Ishikawa (cell line): Measurements from ENCODE around the gene RNASEH2A.

Experiments
- CEBPB ChIP-seq: IDR thresholded peaks from 2 replicates; pipeline ENCODE4 v1.6.1; 2012
- CREB1 ChIP-seq: IDR thresholded peaks from 2 replicates; pipeline ENCODE4 v1.6.1; 2012; ENCODE audit warnings: low read depth
- EGR1 ChIP-seq: IDR thresholded peaks from 2 replicates; pipeline ENCODE4 v1.6.1; 2012
- EP300 ChIP-seq: IDR thresholded peaks from 2 replicates; pipeline ENCODE4 v1.6.1; 2012; ENCODE audit warnings: borderline replicate concordance
- FOXM1 ChIP-seq: IDR thresholded peaks from 2 replicates; pipeline ENCODE4 v1.6.1; 2012; ENCODE audit warnings: low read depth, borderline replicate concordance
- MAX ChIP-seq: IDR thresholded peaks from 2 replicates; pipeline ENCODE4 v1.6.1; 2012
- NFIC ChIP-seq: IDR thresholded peaks from 2 replicates; pipeline ENCODE4 v1.6.1; 2012
- RAD21 ChIP-seq: IDR thresholded peaks from 2 replicates; pipeline ENCODE4 v1.6.1; 2012; ENCODE audit warnings: low read depth
- REST ChIP-seq: IDR thresholded peaks from 2 replicates; pipeline ENCODE4 v1.6.1; 2012; ENCODE audit warnings: low read depth, mild to moderate bottlenecking
- TAF1 ChIP-seq: IDR thresholded peaks from 2 replicates; pipeline ENCODE4 v1.6.1; 2012; ENCODE audit warnings: low read depth, mild to moderate bottlenecking
- TCF12 ChIP-seq: IDR thresholded peaks from 2 replicates; pipeline ENCODE4 v1.6.1; 2012; ENCODE audit warnings: low read depth
- TEAD4 ChIP-seq: IDR thresholded peaks from 2 replicates; pipeline ENCODE4 v1.6.1; 2012
- YY1 ChIP-seq: IDR thresholded peaks from 2 replicates; pipeline ENCODE4 v1.6.1; 2012; ENCODE audit warnings: low read depth
- ZBTB7A ChIP-seq: IDR thresholded peaks from 2 replicates; pipeline ENCODE4 v1.6.1; 2012; ENCODE audit warnings: low read depth
- TF ChIP-seq, protein P1 (sequence below): IDR thresholded peaks from 2 replicates; pipeline ENCODE4 v1.6.1; 2012

The RNASEH2A gene

GRCh38 chr19:12801466-12802266 lies 4.7 kb upstream of the RNASEH2A start, which contains the start of the genes PRDX2 and THSD8:
Gene PRDX2 (minus strand): TSS chr19:12801800. CDS start chr19:12801261, 539 bp downstream.
Gene THSD8 (plus strand): TSS chr19:12802069. CDS start chr19:12802072, 3 bp downstream.
- TF ChIP-seq FOXM1 (no peak), NFIC (no peak; the same call in 1 of the 2 replicates), REST (no peak), TCF12 (peak; percentile 74), MAX (peak; percentile 87), EGR1 (peak; percentile 71), EP300 (peak; percentile 69; the same call in 1 of the 2 replicates), ZBTB7A (peak; percentile 91), TAF1 (peak; percentile 88), YY1 (no peak; the same call in 1 of the 2 replicates), CREB1 (0 out of 2 replicates have a peak, but pooled peaks have one; percentile 15), TEAD4 (0 out of 2 replicates have a peak, but pooled peaks have one; percentile 8), CEBPB (no peak), RAD21 (no peak)
- TF ChIP-seq, protein P1, sequence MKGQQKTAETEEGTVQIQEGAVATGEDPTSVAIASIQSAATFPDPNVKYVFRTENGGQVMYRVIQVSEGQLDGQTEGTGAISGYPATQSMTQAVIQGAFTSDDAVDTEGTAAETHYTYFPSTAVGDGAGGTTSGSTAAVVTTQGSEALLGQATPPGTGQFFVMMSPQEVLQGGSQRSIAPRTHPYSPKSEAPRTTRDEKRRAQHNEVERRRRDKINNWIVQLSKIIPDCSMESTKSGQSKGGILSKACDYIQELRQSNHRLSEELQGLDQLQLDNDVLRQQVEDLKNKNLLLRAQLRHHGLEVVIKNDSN = no peak

GRCh38 chr19:12802267-12803106 lies 3.9 kb upstream of the RNASEH2A start:
- TF ChIP-seq, protein P1 = no peak
- TF ChIP-seq TEAD4 = 0 out of 2 replicates have a peak, but pooled peaks have one; percentile 1
- TF ChIP-seq MAX = no peak

GRCh38 chr19:12804051-12804450 lies 2.3 kb upstream of the RNASEH2A start:
- TF ChIP-seq MAX (no peak), TEAD4 (no peak)

DNA sequence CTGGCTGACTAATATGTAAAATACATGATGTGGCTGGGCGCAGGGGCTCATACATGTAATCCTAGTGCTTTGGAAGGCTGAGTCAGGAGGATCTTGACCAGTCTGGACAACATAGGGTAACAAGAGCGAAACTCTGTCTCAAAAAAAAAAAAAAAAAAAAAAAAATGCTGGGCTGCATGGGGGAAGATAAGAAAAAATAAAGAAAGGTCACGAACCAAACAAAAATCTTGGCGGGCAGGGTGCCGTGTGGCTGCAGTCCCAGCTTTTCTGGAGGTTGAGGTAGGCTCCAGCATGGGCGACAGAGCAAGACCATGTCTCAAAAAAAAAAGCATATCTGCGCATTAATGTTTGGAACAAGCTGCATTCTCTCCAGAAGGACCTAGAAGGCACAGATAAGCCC lies 8.7 kb downstream of the RNASEH2A start:
- TF ChIP-seq TEAD4 (no peak), EP300 (no peak), MAX (no peak), TCF12 (no peak), YY1 (no peak), EGR1 (no peak)

DNA sequence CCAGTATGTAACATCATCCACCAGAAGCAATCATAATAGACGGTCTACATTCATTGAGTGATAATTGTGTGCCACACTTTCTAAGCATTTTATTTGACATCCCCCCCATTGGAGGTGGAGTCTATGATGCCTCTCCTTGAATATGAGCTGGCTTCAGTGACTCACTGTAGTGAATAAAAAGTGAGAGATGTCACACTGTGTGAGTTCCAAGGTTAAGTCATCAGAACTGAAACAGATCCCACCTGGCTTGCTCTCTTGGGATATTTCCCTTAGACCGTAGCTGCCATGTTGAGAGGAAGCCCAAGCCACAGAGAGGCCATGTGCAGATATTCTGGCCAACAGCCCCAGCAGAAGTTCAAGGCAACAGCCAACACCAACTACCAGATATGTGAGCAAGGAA lies 15.4 kb downstream of the RNASEH2A start:
- TF ChIP-seq YY1 = 0 out of 2 replicates have a peak, but pooled peaks have one; percentile 15
- TF ChIP-seq, protein P1 = no peak

DNA sequence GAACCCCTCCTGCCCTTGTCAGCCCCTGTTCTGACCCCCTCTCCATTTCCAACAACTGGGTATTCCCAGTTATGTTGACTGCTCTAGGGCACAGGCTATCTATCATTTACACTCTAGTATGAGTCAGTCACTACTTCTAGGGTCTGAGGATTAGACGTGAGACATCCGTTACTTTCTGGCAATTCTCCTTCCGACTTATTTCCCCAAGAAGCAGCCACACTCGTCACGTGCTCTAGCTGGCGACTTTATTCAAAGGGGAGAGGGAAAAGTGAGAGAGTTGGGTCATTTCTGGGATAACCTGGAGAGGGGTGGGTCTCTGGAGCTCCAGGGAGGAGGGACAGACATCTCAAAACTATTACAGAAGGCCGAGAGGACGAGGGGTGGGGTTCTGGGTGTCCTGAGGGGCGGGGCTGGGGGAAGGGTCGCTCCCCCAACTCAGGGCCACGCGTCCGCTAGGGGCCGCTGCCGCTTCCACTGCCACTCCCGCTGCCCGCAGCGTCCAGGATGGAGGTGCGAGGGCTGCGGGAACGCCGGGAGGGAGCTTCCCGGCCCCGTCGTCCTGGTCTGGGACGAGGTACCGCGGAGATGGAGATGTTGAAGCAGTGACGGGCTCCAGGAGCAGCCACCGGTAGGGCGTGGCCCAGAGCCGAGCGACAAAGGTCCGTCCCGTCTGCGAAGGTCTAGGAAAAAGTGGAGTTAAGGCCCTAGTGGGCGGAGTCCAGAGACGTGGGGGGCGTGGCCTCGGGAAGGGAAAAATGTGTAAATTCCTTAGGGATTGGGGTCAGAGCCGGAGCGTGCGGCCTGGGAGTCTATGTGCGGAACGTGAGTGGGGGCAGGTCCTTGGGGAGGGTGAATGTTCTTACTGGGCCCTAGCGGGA lies 19.1 kb downstream of the RNASEH2A start:
- TF ChIP-seq REST (no peak), TEAD4 (no peak), EGR1 (no peak), YY1 (no peak), CREB1 (no peak), MAX (peak; percentile 93), CEBPB (no peak), NFIC (no peak), TAF1 (no peak), FOXM1 (no peak), TCF12 (no peak), ZBTB7A (peak; percentile 97), EP300 (no peak), RAD21 (peak; percentile 36; the same call in 1 of the 2 replicates)
- TF ChIP-seq, protein P1 = peak; percentile 44; the same call in 1 of the 2 replicates
